Measurements from ENCODE around the gene TCF4. TPM values are rescaled to one million over a fixed set of nuclear protein-coding genes. Genes with fewer than 3 reads are reported as not detected.

TCF4 gene
- total and polyA plus RNA-seq, 2 of the 13 experiments (the other 11 are each of a cell fraction or from before 2014, with no cell fraction given): not detected

DNA sequence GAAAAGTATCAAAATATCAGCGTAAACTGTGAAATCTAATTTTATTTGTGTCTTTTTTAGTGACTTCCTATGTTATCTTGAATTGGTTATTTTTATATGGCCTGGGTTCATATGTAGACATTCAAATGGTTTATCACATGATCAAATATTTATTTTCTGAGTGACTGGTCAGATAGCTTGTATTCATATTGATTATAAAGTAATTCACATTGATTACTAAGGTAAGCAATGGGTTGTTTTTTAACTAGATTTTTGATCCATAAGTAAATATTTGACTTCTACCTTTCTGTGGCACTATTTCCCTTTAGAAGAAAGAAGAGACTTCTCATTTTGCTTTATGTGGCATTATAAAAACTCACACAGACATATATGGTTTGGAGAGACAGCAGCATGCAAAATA, 260.5 kb downstream of the TCF4 start:
- Histone ChIP-seq H3K4me2 (ENCODE audit: low read depth, low read length) (no peak overlapping the region), H3K36me3 (replicated peaks in 1 of 2; ENCODE audit: control insufficient read depth in 1 of 2, insufficient read depth in 2 of 2, low read length in 2 of 2) (no peaks in the 10 kb centered on the region), H3K27me3 (ENCODE audit: control insufficient read depth in 1 of 2, insufficient read depth in 2 of 2, low read length in 2 of 2) (no peaks in the 10 kb centered on the region), H3K9ac (ENCODE audit: insufficient read depth, low read depth, low read length) (no peak overlapping the region), H3K79me2 (ENCODE audit: insufficient read depth, low read length) (no peaks in the 10 kb centered on the region), H3K4me3 (replicated peaks in 1 of 3; ENCODE audit: insufficient read depth in 1 of 3, low read depth in 2 of 3, low read length in 3 of 3) (no peak overlapping the region), H2AFZ (ENCODE audit: low read length) (no peak overlapping the region), H3K9me3 (ENCODE audit: low read length) (no peaks in the 10 kb centered on the region), H4K20me1 (ENCODE audit: insufficient read depth, low read length) (no peaks in the 10 kb centered on the region), H3K27ac (ENCODE audit: extremely low read length, insufficient read depth, low read length) (no peak overlapping the region), H3K4me1 (ENCODE audit: insufficient read depth, low read length) (no peaks in the 10 kb centered on the region)
- intact Hi-C loops (cut with micrococcal nuclease; ENCODE audit: unreplicated experiment) (no loop called here), in situ Hi-C loops (cut with HindIII; ENCODE audit: extremely low pct_ligation_motif_present, low pct_unique_long_range_greater_than_20kb) (no loop called here)
- 2% methylated on average over 1 of the region's 1 CpG for WGBS (ENCODE audit: low lambda C conversion rate)
- FAIRE-seq (no peak), DNase-seq (ENCODE audit: low spot score) (no peak), ATAC-seq (no peak)
- ChIA-PET POLR2A (no interaction called here), CTCF (ENCODE audit: low intra/inter-chr PET ratio, low total read pairs) (no interaction called here)
- TF ChIP-seq, protein P1, sequence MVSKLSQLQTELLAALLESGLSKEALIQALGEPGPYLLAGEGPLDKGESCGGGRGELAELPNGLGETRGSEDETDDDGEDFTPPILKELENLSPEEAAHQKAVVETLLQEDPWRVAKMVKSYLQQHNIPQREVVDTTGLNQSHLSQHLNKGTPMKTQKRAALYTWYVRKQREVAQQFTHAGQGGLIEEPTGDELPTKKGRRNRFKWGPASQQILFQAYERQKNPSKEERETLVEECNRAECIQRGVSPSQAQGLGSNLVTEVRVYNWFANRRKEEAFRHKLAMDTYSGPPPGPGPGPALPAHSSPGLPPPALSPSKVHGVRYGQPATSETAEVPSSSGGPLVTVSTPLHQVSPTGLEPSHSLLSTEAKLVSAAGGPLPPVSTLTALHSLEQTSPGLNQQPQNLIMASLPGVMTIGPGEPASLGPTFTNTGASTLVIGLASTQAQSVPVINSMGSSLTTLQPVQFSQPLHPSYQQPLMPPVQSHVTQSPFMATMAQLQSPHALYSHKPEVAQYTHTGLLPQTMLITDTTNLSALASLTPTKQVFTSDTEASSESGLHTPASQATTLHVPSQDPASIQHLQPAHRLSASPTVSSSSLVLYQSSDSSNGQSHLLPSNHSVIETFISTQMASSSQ (IDR thresholded peaks at IDR 0.05; ENCODE audit: low read depth): 0 out of 2 replicates have a peak, but pooled peaks have one; percentile 24
- TF ChIP-seq, protein P1 (CRISPR knock-in tag; IDR thresholded peaks at IDR 0.05; ENCODE audit: borderline replicate concordance): no peak
- 0 out of 2 replicates have a peak, but pooled peaks have one; percentile 33 for TF ChIP-seq ZNF609 (CRISPR knock-in tag; IDR thresholded peaks at IDR 0.05; ENCODE audit: borderline replicate concordance)
- peak; percentile 79 for TF ChIP-seq KAT2B (IDR thresholded peaks at IDR 0.05; ENCODE audit: borderline replicate concordance, low read depth, low read length)
- TF ChIP-seq GTF2F1 (IDR thresholded peaks at IDR 0.05; ENCODE audit: low read length): no peak
- TF ChIP-seq, protein P2, sequence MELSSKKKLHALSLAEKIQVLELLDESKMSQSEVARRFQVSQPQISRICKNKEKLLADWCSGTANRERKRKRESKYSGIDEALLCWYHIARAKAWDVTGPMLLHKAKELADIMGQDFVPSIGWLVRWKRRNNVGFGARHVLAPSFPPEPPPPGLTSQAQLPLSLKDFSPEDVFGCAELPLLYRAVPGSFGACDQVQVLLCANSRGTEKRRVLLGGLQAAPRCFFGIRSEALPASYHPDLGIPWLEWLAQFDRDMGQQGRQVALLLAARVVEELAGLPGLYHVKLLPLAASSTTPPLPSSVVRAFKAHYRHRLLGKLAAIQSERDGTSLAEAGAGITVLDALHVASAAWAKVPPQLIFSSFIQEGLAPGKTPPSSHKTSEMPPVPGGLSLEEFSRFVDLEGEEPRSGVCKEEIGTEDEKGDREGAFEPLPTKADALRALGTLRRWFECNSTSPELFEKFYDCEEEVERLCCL (CRISPR knock-in tag; IDR thresholded peaks at IDR 0.05; ENCODE audit: borderline replicate concordance): no peak
- TF ChIP-seq HHEX (CRISPR knock-in tag; IDR thresholded peaks at IDR 0.05): peak; percentile 67
- TF ChIP-seq FOSL2 (CRISPR knock-in tag; IDR thresholded peaks at IDR 0.05): no peak
- no peak for TF ChIP-seq TBX3 (IDR thresholded peaks at IDR 0.05; ENCODE audit: borderline replicate concordance)
- TF ChIP-seq FOXA3 (CRISPR knock-in tag; IDR thresholded peaks at IDR 0.05): peak; percentile 29; the same call in 1 of the 2 replicates
- no peak for TF ChIP-seq CBX5 (CRISPR knock-in tag; IDR thresholded peaks at IDR 0.05; ENCODE audit: borderline replicate concordance)
- BruUV-seq (replicated peaks): no TSS peak

Data from HepG2 (cell line).